ENCODE data around the gene MOCOS. TPM values are rescaled to one million over a fixed set of nuclear protein-coding genes. Genes with fewer than 3 reads are reported as not detected.

MOCOS gene
- total and polyA plus RNA-seq, 2 experiments from 2014 or later, result 0.27 to 0.60 TPM

- no peak overlapping the region for H3K27ac ChIP-seq
- no peak overlapping the region for H3K4me3 ChIP-seq
- no peak for TF ChIP-seq CTCF (IDR thresholded peaks at IDR 0.05; ENCODE audit: low read depth, low read length)
- peaks cover 9% of the 10 kb centered on the region for H3K4me1 ChIP-seq (ENCODE audit: low read depth)
- H3K27me3 ChIP-seq, result peaks cover 5% of the 10 kb centered on the region
- no peaks in the 10 kb centered on the region for H3K36me3 ChIP-seq
- H3K9me3 ChIP-seq (ENCODE audit: low read depth), result no peaks in the 10 kb centered on the region
- no peak for DNase-seq (ENCODE audit: low read depth in 1 of 2, low spot score in 1 of 2)
These were observed 107.9 kb downstream of the MOCOS start for GRCh38 chr18:36295214-36295613.

GRCh38 chr18:36295880-36296301 is 108.6 kb downstream of the MOCOS start:
- Histone ChIP-seq H3K27me3 (peaks cover 5% of the 10 kb centered on the region), H3K4me3 (peak overlapping the region; percentile 71), H3K36me3 (no peaks in the 10 kb centered on the region), H3K4me1 (ENCODE audit: low read depth) (peaks cover 16% of the 10 kb centered on the region), H3K9me3 (ENCODE audit: low read depth) (no peaks in the 10 kb centered on the region), H3K27ac (no peak overlapping the region)
- DNase-seq (ENCODE audit: low read depth in 1 of 2, low spot score in 1 of 2), result no peak
- no peak for TF ChIP-seq CTCF (IDR thresholded peaks at IDR 0.05; ENCODE audit: low read depth, low read length)

GRCh38 chr18:36296650-36297416 is 109.5 kb downstream of the MOCOS start:
- H3K27ac ChIP-seq, result peak overlapping the region; percentile 80
- peaks cover 25% of the 10 kb centered on the region for H3K4me1 ChIP-seq (ENCODE audit: low read depth)
- H3K9me3 ChIP-seq (ENCODE audit: low read depth), result no peaks in the 10 kb centered on the region
- peak overlapping the region; percentile 71 for H3K4me3 ChIP-seq
- DNase-seq (ENCODE audit: low read depth in 1 of 2, low spot score in 1 of 2), result peak; percentile 79 to 93
- peak; percentile 42 for TF ChIP-seq CTCF (IDR thresholded peaks at IDR 0.05; ENCODE audit: low read depth, low read length)
- peaks cover 5% of the 10 kb centered on the region for H3K27me3 ChIP-seq
- H3K36me3 ChIP-seq, result no peaks in the 10 kb centered on the region

- peaks cover 33% of the 10 kb centered on the region for H3K4me1 ChIP-seq (ENCODE audit: low read depth)
- H3K36me3 ChIP-seq, result no peaks in the 10 kb centered on the region
- H3K27me3 ChIP-seq, result peaks cover 5% of the 10 kb centered on the region
- H3K9me3 ChIP-seq (ENCODE audit: low read depth), result no peaks in the 10 kb centered on the region
- peak; percentile 88 to 92 for DNase-seq (ENCODE audit: low read depth in 1 of 2, low spot score in 1 of 2)
- H3K27ac ChIP-seq, result peak within 1 kb of the TSS; percentile 82
- TF ChIP-seq CTCF (IDR thresholded peaks at IDR 0.05; ENCODE audit: low read depth, low read length), result no peak
- H3K4me3 ChIP-seq, result peak within 1 kb of the TSS; percentile 71
These were observed 110.3 kb downstream of the MOCOS start, which contains the start of gene FHOD3 for GRCh38 chr18:36297417-36298125. TSS of gene FHOD3 (plus strand) at chr18:36297713. CDS start at chr18:36297836, 123 bp downstream.

GRCh38 chr18:36298126-36298741 is 110.9 kb downstream of the MOCOS start:
- no peak for TF ChIP-seq CTCF (IDR thresholded peaks at IDR 0.05; ENCODE audit: low read depth, low read length)
- H3K4me3 ChIP-seq, result peak overlapping the region; percentile 71
- peaks cover 39% of the 10 kb centered on the region for H3K4me1 ChIP-seq (ENCODE audit: low read depth)
- H3K27ac ChIP-seq, result peak overlapping the region; percentile 82
- H3K36me3 ChIP-seq, result no peaks in the 10 kb centered on the region
- H3K27me3 ChIP-seq, result peaks cover 5% of the 10 kb centered on the region
- no peaks in the 10 kb centered on the region for H3K9me3 ChIP-seq (ENCODE audit: low read depth)
- peak in 1 of 2 donors; percentile 61 for DNase-seq (ENCODE audit: low read depth in 1 of 2, low spot score in 1 of 2)
